Measurements from ENCODE around the gene SLC6A7. TPM values are rescaled to one million over a fixed set of nuclear protein-coding genes. Genes with fewer than 3 reads are reported as not detected.

SLC6A7 gene
- total and polyA plus RNA-seq, 8 donors = 29.3 TPM; not detected in 7

DNA sequence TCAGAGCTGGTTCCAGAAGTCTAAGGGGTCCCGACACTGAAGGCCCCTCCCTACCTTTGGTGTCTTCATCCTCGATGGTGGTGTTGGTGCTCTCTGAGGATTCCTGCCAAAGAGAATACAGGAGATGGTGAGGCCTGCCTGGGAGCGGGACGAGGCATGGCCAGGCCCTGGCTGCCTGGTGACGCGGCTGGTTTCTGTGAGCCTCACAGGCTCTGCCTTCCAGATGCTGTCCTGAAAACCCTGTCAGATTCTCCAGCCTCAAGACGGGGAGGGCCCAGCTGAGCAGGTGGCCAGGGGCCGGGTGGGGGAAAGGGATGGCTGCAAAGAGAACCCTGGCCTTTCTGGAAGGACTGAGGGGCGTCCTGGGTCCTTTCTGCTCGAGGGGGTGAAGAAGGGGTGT is 48.8 kb downstream of the SLC6A7 start:
- TF ChIP-seq POLR2AphosphoS5 (IDR thresholded peaks at IDR 0.05) (no peak), POLR2A (IDR thresholded peaks at IDR 0.05) (no peak), EP300 (IDR thresholded peaks at IDR 0.05) (no peak)
- TF ChIP-seq, protein P1, sequence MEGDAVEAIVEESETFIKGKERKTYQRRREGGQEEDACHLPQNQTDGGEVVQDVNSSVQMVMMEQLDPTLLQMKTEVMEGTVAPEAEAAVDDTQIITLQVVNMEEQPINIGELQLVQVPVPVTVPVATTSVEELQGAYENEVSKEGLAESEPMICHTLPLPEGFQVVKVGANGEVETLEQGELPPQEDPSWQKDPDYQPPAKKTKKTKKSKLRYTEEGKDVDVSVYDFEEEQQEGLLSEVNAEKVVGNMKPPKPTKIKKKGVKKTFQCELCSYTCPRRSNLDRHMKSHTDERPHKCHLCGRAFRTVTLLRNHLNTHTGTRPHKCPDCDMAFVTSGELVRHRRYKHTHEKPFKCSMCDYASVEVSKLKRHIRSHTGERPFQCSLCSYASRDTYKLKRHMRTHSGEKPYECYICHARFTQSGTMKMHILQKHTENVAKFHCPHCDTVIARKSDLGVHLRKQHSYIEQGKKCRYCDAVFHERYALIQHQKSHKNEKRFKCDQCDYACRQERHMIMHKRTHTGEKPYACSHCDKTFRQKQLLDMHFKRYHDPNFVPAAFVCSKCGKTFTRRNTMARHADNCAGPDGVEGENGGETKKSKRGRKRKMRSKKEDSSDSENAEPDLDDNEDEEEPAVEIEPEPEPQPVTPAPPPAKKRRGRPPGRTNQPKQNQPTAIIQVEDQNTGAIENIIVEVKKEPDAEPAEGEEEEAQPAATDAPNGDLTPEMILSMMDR (IDR thresholded peaks at IDR 0.05) = no peak
- intact Hi-C loops (cut with DNase I; ENCODE audit: low total_unique reads) = no loop called here
- Histone ChIP-seq H3K27me3 (no peaks in the 10 kb centered on the region), H3K4me3 (no peak overlapping the region), H3K36me3 (no peaks in the 10 kb centered on the region), H3K9me3 (no peaks in the 10 kb centered on the region), H3K4me1 (no peaks in the 10 kb centered on the region), H3K27ac (no peak overlapping the region)
- DNase-seq = no peak
- WGBS, 5 donors = 82 to 91% (median 87%) methylated on average over 10 of the region's 10 CpGs

DNA sequence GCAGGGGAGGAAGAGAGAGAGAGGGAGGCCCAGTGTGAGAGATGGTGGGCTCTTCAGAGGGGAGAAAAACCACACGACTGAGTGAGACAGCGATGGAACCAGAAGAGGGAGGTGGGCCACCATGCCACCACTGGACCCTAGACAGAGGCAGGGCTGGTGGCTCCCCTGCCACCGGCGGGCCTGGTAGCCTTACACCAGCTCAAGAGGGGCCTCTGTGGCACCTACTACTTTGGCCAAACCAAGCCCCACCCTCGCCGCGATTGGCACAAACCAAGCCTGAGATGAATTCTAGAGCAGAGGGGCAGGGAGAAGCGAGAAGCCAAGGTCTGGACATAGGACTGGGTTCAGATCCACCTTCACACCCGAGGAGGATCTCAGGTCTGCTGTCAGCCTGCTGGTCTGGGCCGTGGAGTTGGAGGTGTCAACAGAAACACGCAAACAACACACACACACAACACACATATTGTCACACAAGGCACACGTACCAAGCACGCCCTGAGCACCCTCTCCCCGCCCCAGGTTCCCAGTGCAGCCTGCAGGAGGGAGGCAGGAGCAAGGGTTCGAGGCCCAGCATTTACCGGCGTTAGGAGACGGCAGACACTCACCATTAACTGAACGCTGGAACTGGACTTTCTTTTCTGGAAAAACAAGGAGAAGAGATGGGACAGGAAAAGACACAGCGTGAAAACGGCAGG is 49.4 kb downstream of the SLC6A7 start:
- intact Hi-C loops (cut with DNase I; ENCODE audit: low total_unique reads) = no loop called here
- H3K4me1 ChIP-seq = no peaks in the 10 kb centered on the region
- no peak overlapping the region for H3K27ac ChIP-seq
- no peak overlapping the region for H3K4me3 ChIP-seq
- no peaks in the 10 kb centered on the region for H3K27me3 ChIP-seq
- 85 to 93% (median 88%) methylated on average over 21 of the region's 21 CpGs for WGBS, 5 donors
- TF ChIP-seq, protein P1 (IDR thresholded peaks at IDR 0.05) = no peak
- TF ChIP-seq EP300 (IDR thresholded peaks at IDR 0.05) = no peak
- TF ChIP-seq POLR2A (IDR thresholded peaks at IDR 0.05) = no peak
- no peak for TF ChIP-seq POLR2AphosphoS5 (IDR thresholded peaks at IDR 0.05)
- no peaks in the 10 kb centered on the region for H3K9me3 ChIP-seq
- no peak for DNase-seq
- H3K36me3 ChIP-seq = no peaks in the 10 kb centered on the region

DNA sequence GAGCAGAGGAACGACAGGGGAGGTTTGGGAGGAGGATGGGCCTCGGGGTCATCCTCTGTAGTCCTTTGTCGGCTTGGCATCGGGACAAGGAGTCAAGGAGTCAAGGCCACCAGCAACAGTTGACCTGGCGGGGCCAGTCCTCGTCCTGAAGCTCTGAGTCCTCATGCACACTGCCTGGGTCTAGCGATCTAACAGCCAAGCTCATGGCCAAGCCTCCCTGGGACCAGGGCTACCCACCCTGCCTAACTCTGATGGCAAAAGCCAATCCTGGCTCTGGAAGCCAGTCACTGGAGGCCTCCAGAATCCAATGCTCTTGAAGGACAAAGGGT is 49.9 kb downstream of the SLC6A7 start:
- no peaks in the 10 kb centered on the region for H3K27me3 ChIP-seq
- no peaks in the 10 kb centered on the region for H3K36me3 ChIP-seq
- intact Hi-C loops (cut with DNase I; ENCODE audit: low total_unique reads) = no loop called here
- no peaks in the 10 kb centered on the region for H3K9me3 ChIP-seq
- WGBS, 5 donors = 86 to 97% (median 91%) methylated on average over 7 of the region's 7 CpGs
- DNase-seq = no peak
- no peak overlapping the region for H3K4me3 ChIP-seq
- TF ChIP-seq EP300 (IDR thresholded peaks at IDR 0.05) = no peak
- no peak for TF ChIP-seq POLR2AphosphoS5 (IDR thresholded peaks at IDR 0.05)
- TF ChIP-seq, protein P1 (IDR thresholded peaks at IDR 0.05) = no peak
- no peak for TF ChIP-seq POLR2A (IDR thresholded peaks at IDR 0.05)
- peaks cover 0 to 4% (median under 1%) of the 10 kb centered on the region in 4 donors for H3K4me1 ChIP-seq
- no peak overlapping the region for H3K27ac ChIP-seq

DNA sequence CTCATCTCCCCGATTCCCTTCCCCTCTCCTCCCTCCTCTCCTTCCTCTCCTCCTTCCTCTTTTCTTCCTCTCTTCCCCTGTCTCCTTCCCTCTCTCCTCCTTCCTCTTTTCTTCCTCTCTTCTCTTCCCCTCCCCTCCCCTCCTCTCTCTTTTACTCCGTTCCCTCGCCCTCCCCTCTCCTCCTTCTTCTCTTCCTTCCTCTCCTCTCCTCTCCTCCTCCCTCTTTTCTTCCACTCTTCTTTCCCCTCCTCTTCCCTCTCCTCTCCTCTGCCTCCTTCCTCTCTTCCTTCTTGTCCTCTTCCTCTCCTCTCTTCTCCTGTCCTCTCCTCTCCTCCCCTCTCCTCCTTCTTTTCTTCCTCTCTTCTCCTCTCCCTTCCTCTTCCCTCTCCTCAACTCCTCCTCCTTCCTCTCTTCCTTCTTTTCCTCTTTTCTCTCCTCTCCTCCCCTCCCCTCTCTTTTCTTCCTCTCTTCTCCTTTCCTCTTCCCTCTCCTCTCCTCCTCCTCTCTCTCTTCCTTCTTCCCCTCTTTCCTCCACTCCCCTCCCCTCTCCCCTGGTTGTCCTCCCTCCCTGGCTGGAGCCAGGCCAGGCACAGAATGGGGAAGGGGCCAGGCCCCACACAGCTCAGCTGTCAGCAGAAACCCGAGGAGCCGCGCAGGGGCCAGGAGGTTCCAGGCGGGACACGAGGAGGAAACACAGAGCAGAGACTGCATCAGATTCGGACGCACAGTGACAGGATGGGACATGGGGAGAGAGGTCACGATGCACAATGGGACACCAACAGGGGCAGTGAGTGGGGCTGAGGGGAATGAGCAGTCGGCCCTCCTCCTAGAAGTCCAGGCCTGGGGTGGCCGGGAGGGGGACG is 51.7 kb downstream of the SLC6A7 start:
- intact Hi-C loops (cut with DNase I; ENCODE audit: low total_unique reads) = no loop called here
- Histone ChIP-seq H3K36me3 (no peaks in the 10 kb centered on the region), H3K9me3 (no peaks in the 10 kb centered on the region), H3K27me3 (no peaks in the 10 kb centered on the region), H3K4me1 (peaks cover 0 to 15% (median 9%) of the 10 kb centered on the region in 4 donors), H3K4me3 (no peak overlapping the region), H3K27ac (no peak overlapping the region)
- peak in 1 of 2 donors; percentile 50 for DNase-seq
- WGBS, 5 donors = 57 to 78% (median 64%) methylated on average over 14 of the region's 14 CpGs
- TF ChIP-seq POLR2AphosphoS5 (IDR thresholded peaks at IDR 0.05) (no peak), POLR2A (IDR thresholded peaks at IDR 0.05) (no peak), EP300 (IDR thresholded peaks at IDR 0.05) (no peak)
- TF ChIP-seq, protein P1 (IDR thresholded peaks at IDR 0.05) = no peak

Measured in stomach (tissue), 9 donors.